CD4-positive, alpha-beta T cell treated with Interleukin-15 for 4 hours (primary cell): ENCODE measurements around the gene LMF1.
"Not testable (repeated sequence)": the region's sequence is repeated elsewhere in the genome, so short reads cannot be mapped to it uniquely, and the experiment has no call there.

Experiments
- DNase-seq: peaks from one replicate; pipeline ENCODE4 v3.0.0-alpha.2; 2020; ENCODE audit warnings: low spot score

LMF1 gene

GRCh38 chr16:869823-870641 lies 100.8 kb downstream of the LMF1 start:
- DNase-seq: no peak

GRCh38 chr16:868846-869822 lies 101.7 kb downstream of the LMF1 start:
- no peak for DNase-seq

- no peak for DNase-seq
These were observed 102.4 kb downstream of the LMF1 start for GRCh38 chr16:868386-868755.

GRCh38 chr16:867421-868385 lies 103.1 kb downstream of the LMF1 start:
- DNase-seq: no peak

GRCh38 chr16:866252-866896 lies 104.4 kb downstream of the LMF1 start:
- DNase-seq: no peak

GRCh38 chr16:865026-865425 lies 105.8 kb downstream of the LMF1 start:
- DNase-seq: no peak

- no peak for DNase-seq
These were observed 109.3 kb downstream of the LMF1 start for GRCh38 chr16:861446-861845.

- no peak for DNase-seq
These were observed 109.9 kb downstream of the LMF1 start for GRCh38 chr16:860891-861290.

- not testable (repeated sequence) for DNase-seq
These were observed 111.8 kb downstream of the LMF1 start for GRCh38 chr16:858971-859370.

GRCh38 chr16:858441-858840 lies 112.3 kb downstream of the LMF1 start:
- DNase-seq: not testable (repeated sequence)

GRCh38 chr16:856811-857210 lies 114.0 kb downstream of the LMF1 start:
- no peak for DNase-seq

- DNase-seq: no peak
These were observed 114.7 kb downstream of the LMF1 start for GRCh38 chr16:856101-856500.

- DNase-seq: no peak
These were observed 115.3 kb downstream of the LMF1 start for GRCh38 chr16:855471-855870.

- no peak for DNase-seq
These were observed 115.9 kb downstream of the LMF1 start for GRCh38 chr16:854808-855410.

GRCh38 chr16:853981-854807 lies 116.6 kb downstream of the LMF1 start:
- no peak for DNase-seq

- no peak for DNase-seq
These were observed 117.5 kb downstream of the LMF1 start for GRCh38 chr16:853306-853705.

GRCh38 chr16:852451-853185 lies 118.2 kb downstream of the LMF1 start:
- DNase-seq: no peak

GRCh38 chr16:851871-852270 lies 118.9 kb downstream of the LMF1 start:
- no peak for DNase-seq

- DNase-seq: no peak
These were observed 119.5 kb downstream of the LMF1 start for GRCh38 chr16:851209-851810.
